Kidney (tissue), 14 donors: Measurements from ENCODE around the gene DTX4. TPM values are rescaled to one million over a fixed set of nuclear protein-coding genes. Genes with fewer than 3 reads are reported as not detected.

Experiments used
- DNase-seq, 5 donors: peaks; one replicate each; pipeline ENCODE4 v3.0.0-alpha.2; 2013 to 2020
- FAIRE-seq: peaks from 2 replicates; lab custom pipeline; 2012; peaks lifted over from hg19 to GRCh38; lab: Jason Lieb, UNC
- H3K27ac ChIP-seq, 2 donors: one replicate each; pipeline ENCODE4 v1.7.0; 2013; ENCODE audit warnings: low read depth in 2 of 2, low read length in 2 of 2, inconsistent platforms in 1 of 2
- H3K27me3 ChIP-seq: one replicate; pipeline ENCODE4 v1.7.1; 2013; ENCODE audit warnings: low read length, inconsistent platforms; ENCODE audit not compliant: control insufficient read depth, insufficient read depth
- H3K36me3 ChIP-seq, 3 donors: one replicate each; pipeline versions ENCODE4 v1.7.0 to v1.7.1; 2013; ENCODE audit warnings: low read length in 3 of 3, control low read depth in 1 of 3, inconsistent platforms in 1 of 3; ENCODE audit not compliant: insufficient read depth in 3 of 3, control insufficient read depth in 2 of 3
- H3K4me1 ChIP-seq, 3 donors: one replicate each; pipeline versions ENCODE4 v1.7.0 to v1.7.1; 2013; ENCODE audit warnings: low read length in 3 of 3, inconsistent platforms in 1 of 3, low read depth in 1 of 3; ENCODE audit not compliant: control insufficient read depth in 2 of 3, insufficient read depth in 2 of 3
- H3K4me3 ChIP-seq, 3 donors: one replicate each; pipeline versions ENCODE4 v1.7.0 to v1.8.1; 2013; ENCODE audit warnings: low read length in 3 of 3, control low read depth in 1 of 3, inconsistent platforms in 1 of 3
- H3K9ac ChIP-seq, 3 donors: one replicate each; pipeline versions ENCODE4 v1.7.0 to v1.7.1; 2013; ENCODE audit warnings: low read length in 3 of 3, control low read depth in 1 of 3, inconsistent platforms in 1 of 3
- H3K9me3 ChIP-seq, 3 donors: one replicate each; pipeline versions ENCODE4 v1.7.0 to v1.7.1; 2013; ENCODE audit warnings: low read length in 3 of 3, control low read depth in 1 of 3, inconsistent platforms in 1 of 3; ENCODE audit not compliant: control insufficient read depth in 2 of 3, insufficient read depth in 1 of 3
- CTCF ChIP-seq: IDR thresholded peaks from 3 replicates; pipeline ENCODE4 v1.5.1; 2012; ENCODE audit warnings: mild to moderate bottlenecking, moderate library complexity, borderline replicate concordance; ENCODE audit not compliant: insufficient read depth; ENCODE audit errors: extremely low read depth
- intact Hi-C: fragments of 100-400 bp; cut with DNase I; formaldehyde crosslinking; loops from one replicate; pipeline ENCODE4 v1.11.1; 2022
- polyA plus RNA-seq: library from polyadenylated mRNA; stranded (reverse); fragments of 350-450 nt; fragmentation: Illumina TruSeq; extraction: RNeasy Lipid Tissue Mini Kit (QIAGEN cat#74804); gene quantifications from one replicate; pipeline ENCODE4 v1.2.3, GENCODE V29; 2014; ENCODE audit warnings: low read depth, low replicate concordance; ENCODE audit not compliant: insufficient read depth
- total RNA-seq: library from RNA; stranded (reverse); fragmentation: NEBNext Ultra II Directional; extraction: Animal tissue kit (Norgen Biotek cat#: 25700); gene quantifications from one replicate; pipeline ENCODE4 v1.2.1, GENCODE V29; 2021
- donor health status: control.
- donor health status: control.
- donor health status: control.
- donor health status: control.
- donor health status: control.
- donor health status: DM: yes; HTN: yes; CAD: no.
- donor health status: Normal renal cell carcinoma (clear cell type).

DTX4 gene
- total and polyA plus RNA-seq, 2 donors from 2014 or later = 7.2 to 21.8 TPM

DNA sequence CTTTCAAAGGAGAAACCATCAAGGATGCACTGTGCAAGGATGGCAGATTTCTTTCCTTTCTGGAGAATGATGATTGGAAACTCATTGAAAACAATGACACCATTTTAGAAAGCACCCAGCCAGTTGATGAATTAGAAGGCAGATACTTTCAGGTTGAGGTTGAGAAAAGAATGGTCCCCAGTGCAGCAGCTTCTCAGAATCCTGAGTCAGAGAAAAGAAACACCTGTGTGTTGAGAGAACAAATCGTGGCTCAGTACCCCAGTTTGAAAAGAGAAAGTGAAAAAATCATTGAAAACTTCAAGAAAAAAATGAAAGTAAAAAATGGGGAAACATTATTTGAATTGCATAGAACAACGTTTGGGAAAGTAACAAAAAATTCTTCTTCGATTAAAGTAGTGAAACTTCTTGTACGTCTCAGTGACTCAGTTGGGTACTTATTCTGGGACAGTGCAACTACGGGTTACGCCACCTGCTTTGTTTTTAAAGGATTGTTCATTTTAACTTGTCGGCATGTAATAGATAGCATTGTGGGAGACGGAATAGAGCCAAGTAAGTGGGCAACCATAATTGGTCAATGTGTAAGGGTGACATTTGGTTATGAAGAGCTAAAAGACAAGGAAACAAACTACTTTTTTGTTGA, 19.5 kb upstream of the DTX4 start:
- Histone ChIP-seq H3K9me3 (no peaks in the 10 kb centered on the region), H3K4me3 (no peak overlapping the region), H3K27me3 (no peaks in the 10 kb centered on the region), H3K36me3 (peaks cover 0 to 6% (median 3%) of the 10 kb centered on the region in 3 donors), H3K4me1 (no peaks in the 10 kb centered on the region), H3K9ac (no peak overlapping the region), H3K27ac (no peak overlapping the region)
- no peak for DNase-seq
- no peak for TF ChIP-seq CTCF
- intact Hi-C loops = no loop called here
- FAIRE-seq = no peak

- H3K4me3 ChIP-seq = no peak overlapping the region
- FAIRE-seq (no peak), DNase-seq (no peak)
- intact Hi-C loops = no loop called here
- no peaks in the 10 kb centered on the region for H3K27me3 ChIP-seq
- TF ChIP-seq CTCF = no peak
- no peaks in the 10 kb centered on the region for H3K9me3 ChIP-seq
- H3K9ac ChIP-seq = no peak overlapping the region
- H3K27ac ChIP-seq = no peak overlapping the region
- H3K4me1 ChIP-seq = no peaks in the 10 kb centered on the region
- peaks cover 0 to 3% (median 0%) of the 10 kb centered on the region in 3 donors for H3K36me3 ChIP-seq
These were observed 17.3 kb upstream of the DTX4 start for GRCh38 chr11:59154610-59155009.

DNA sequence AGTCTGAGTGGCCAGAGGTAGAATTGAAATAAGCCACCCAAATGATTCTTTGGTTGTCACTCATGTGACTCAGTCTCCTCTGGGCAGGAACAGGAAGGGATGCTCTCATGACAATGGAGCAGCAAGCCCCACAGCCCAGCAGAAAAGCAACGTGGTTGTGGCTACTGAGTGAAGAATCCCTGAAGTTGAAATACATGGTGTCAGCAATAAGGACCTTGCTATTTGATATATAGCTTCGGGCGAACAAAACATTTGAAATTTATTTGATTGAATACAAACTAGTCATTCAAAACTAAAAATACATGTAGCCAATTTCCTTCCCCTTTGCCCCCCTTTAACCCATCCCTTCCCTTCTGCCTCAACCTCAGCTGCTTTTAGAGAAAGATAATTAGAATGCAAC, 14.5 kb upstream of the DTX4 start:
- Histone ChIP-seq H3K27ac (no peak overlapping the region), H3K4me1 (no peaks in the 10 kb centered on the region), H3K36me3 (no peaks in the 10 kb centered on the region), H3K9me3 (no peaks in the 10 kb centered on the region), H3K27me3 (no peaks in the 10 kb centered on the region), H3K9ac (no peak overlapping the region), H3K4me3 (no peak overlapping the region)
- no peak for DNase-seq
- no peak for FAIRE-seq
- no peak for TF ChIP-seq CTCF
- intact Hi-C loops = no loop called here
